ENCODE results near the gene FEZF1.

The FEZF1 gene

GRCh38 chr7:122304319-122304975 lies at the start of gene FEZF1:
Gene FEZF1 (minus strand): TSS chr7:122304750. CDS start chr7:122304437, 313 bp downstream.
- Histone ChIP-seq H3K36me3 (ENCODE audit: control insufficient read depth in 2 of 2, insufficient read depth in 2 of 2, low read length in 2 of 2) (no peaks in the 10 kb centered on the region), H3K9ac (ENCODE audit: low read depth in 1 of 2, low read length in 2 of 2) (no peak within 1 kb of the TSS), H3K27ac (ENCODE audit: low read depth in 2 of 2, low read length in 2 of 2) (no peak within 1 kb of the TSS), H3K4me3 (ENCODE audit: low read length in 2 of 2) (peak within 1 kb of the TSS; percentile 54 to 60), H3K9me3 (ENCODE audit: control insufficient read depth in 2 of 2, low read length in 2 of 2) (peaks cover 0 to 2% of the 10 kb centered on the region in 2 donors), H3K4me1 (ENCODE audit: control insufficient read depth in 2 of 2, insufficient read depth in 2 of 2, low read length in 2 of 2) (peaks cover 6 to 9% of the 10 kb centered on the region in 2 donors), H3K27me3 (ENCODE audit: control insufficient read depth in 2 of 2, insufficient read depth in 2 of 2, low read length in 2 of 2) (peaks cover 73 to 90% of the 10 kb centered on the region in 2 donors)

- H3K36me3 ChIP-seq (ENCODE audit: control insufficient read depth in 2 of 2, insufficient read depth in 2 of 2, low read length in 2 of 2) = no peaks in the 10 kb centered on the region
- no peaks in the 10 kb centered on the region for H3K9me3 ChIP-seq (ENCODE audit: control insufficient read depth in 2 of 2, low read length in 2 of 2)
- H3K4me3 ChIP-seq (ENCODE audit: low read length in 2 of 2) = no peak overlapping the region
- H3K9ac ChIP-seq (ENCODE audit: low read depth in 1 of 2, low read length in 2 of 2) = no peak overlapping the region
- H3K27ac ChIP-seq (ENCODE audit: low read depth in 2 of 2, low read length in 2 of 2) = no peak overlapping the region
- no peaks in the 10 kb centered on the region for H3K27me3 ChIP-seq (ENCODE audit: control insufficient read depth in 2 of 2, insufficient read depth in 2 of 2, low read length in 2 of 2)
- no peaks in the 10 kb centered on the region for H3K4me1 ChIP-seq (ENCODE audit: control insufficient read depth in 2 of 2, insufficient read depth in 2 of 2, low read length in 2 of 2)
These were observed 47.9 kb upstream of the FEZF1 start for GRCh38 chr7:122352454-122352853.

DNA sequence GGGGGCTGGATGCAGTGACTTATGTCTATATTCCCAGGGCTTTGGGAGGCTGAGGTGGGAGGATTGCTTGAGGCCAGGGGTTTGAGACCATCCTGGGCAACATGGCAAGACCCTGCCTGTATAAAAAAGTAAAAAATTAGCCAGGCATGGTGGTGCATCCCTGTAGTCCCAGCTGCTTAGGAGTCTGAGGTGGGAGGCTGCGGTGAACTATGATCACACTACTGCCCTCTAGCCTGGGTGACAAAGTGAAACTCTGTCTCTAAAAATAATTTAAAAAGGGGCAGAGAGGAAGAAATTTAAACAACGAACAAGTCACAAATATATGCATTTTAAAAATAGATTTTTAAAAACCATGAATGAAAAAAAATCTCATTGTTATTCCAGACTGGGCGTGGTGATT lies 46.2 kb upstream of the FEZF1 start:
- H3K36me3 ChIP-seq (ENCODE audit: control insufficient read depth in 2 of 2, insufficient read depth in 2 of 2, low read length in 2 of 2) = no peaks in the 10 kb centered on the region
- H3K27ac ChIP-seq (ENCODE audit: low read depth in 2 of 2, low read length in 2 of 2) = no peak overlapping the region
- H3K9me3 ChIP-seq (ENCODE audit: control insufficient read depth in 2 of 2, low read length in 2 of 2) = no peaks in the 10 kb centered on the region
- H3K4me3 ChIP-seq (ENCODE audit: low read length in 2 of 2) = no peak overlapping the region
- H3K4me1 ChIP-seq (ENCODE audit: control insufficient read depth in 2 of 2, insufficient read depth in 2 of 2, low read length in 2 of 2) = no peaks in the 10 kb centered on the region
- H3K27me3 ChIP-seq (ENCODE audit: control insufficient read depth in 2 of 2, insufficient read depth in 2 of 2, low read length in 2 of 2) = no peaks in the 10 kb centered on the region
- H3K9ac ChIP-seq (ENCODE audit: low read depth in 1 of 2, low read length in 2 of 2) = no peak overlapping the region

DNA sequence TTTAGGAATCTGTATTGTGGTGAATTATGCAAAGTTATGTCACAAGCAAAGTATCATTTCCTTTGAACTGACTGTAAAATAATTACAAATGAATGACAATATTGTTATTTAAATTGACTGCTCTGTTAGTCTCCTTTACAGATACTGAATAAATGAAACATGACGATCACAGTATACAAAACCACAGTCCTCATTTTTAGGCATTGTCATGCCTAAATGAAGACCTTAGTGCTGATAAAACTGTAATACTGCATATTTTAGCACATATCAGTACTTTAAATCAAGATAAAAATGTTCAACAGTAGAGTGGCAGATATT lies 39.7 kb upstream of the FEZF1 start:
- Histone ChIP-seq H3K4me1 (ENCODE audit: control insufficient read depth in 2 of 2, insufficient read depth in 2 of 2, low read length in 2 of 2) (no peaks in the 10 kb centered on the region), H3K4me3 (ENCODE audit: low read length in 2 of 2) (no peak overlapping the region), H3K9ac (ENCODE audit: low read depth in 1 of 2, low read length in 2 of 2) (no peak overlapping the region), H3K27ac (ENCODE audit: low read depth in 2 of 2, low read length in 2 of 2) (no peak overlapping the region), H3K27me3 (ENCODE audit: control insufficient read depth in 2 of 2, insufficient read depth in 2 of 2, low read length in 2 of 2) (no peaks in the 10 kb centered on the region), H3K36me3 (ENCODE audit: control insufficient read depth in 2 of 2, insufficient read depth in 2 of 2, low read length in 2 of 2) (no peaks in the 10 kb centered on the region), H3K9me3 (ENCODE audit: control insufficient read depth in 2 of 2, low read length in 2 of 2) (no peaks in the 10 kb centered on the region)

GRCh38 chr7:122343601-122344302 lies 39.2 kb upstream of the FEZF1 start:
- Histone ChIP-seq H3K9ac (ENCODE audit: low read depth in 1 of 2, low read length in 2 of 2) (no peak overlapping the region), H3K9me3 (ENCODE audit: control insufficient read depth in 2 of 2, low read length in 2 of 2) (no peaks in the 10 kb centered on the region), H3K4me1 (ENCODE audit: control insufficient read depth in 2 of 2, insufficient read depth in 2 of 2, low read length in 2 of 2) (no peaks in the 10 kb centered on the region), H3K27ac (ENCODE audit: low read depth in 2 of 2, low read length in 2 of 2) (no peak overlapping the region), H3K27me3 (ENCODE audit: control insufficient read depth in 2 of 2, insufficient read depth in 2 of 2, low read length in 2 of 2) (no peaks in the 10 kb centered on the region), H3K36me3 (ENCODE audit: control insufficient read depth in 2 of 2, insufficient read depth in 2 of 2, low read length in 2 of 2) (no peaks in the 10 kb centered on the region), H3K4me3 (ENCODE audit: low read length in 2 of 2) (no peak overlapping the region)

DNA sequence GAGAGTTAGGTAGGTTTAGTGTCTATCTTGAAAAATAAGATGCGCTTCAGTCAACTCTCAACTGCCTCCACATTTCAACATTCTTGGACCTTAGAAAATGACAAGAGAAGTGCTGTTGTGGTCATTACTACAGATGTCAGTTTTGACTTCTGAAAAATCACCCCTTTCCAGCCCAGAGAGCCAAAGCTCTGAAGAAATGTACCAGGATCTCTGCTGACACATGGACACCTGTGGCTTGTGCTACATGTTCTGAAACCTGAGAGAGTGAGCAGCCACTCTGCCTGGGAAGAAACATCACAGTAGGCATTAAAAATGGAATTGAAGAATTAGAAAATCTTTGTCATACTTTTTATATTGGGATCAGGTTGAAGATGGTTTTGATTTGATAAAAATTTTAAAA lies 35.9 kb upstream of the FEZF1 start:
- no peak overlapping the region for H3K4me3 ChIP-seq (ENCODE audit: low read length in 2 of 2)

GRCh38 chr7:122339145-122339904 lies 34.8 kb upstream of the FEZF1 start:
- Histone ChIP-seq H3K9me3 (ENCODE audit: control insufficient read depth in 2 of 2, low read length in 2 of 2) (no peaks in the 10 kb centered on the region), H3K27ac (ENCODE audit: low read depth in 2 of 2, low read length in 2 of 2) (no peak overlapping the region), H3K9ac (ENCODE audit: low read depth in 1 of 2, low read length in 2 of 2) (no peak overlapping the region), H3K4me3 (ENCODE audit: low read length in 2 of 2) (no peak overlapping the region), H3K4me1 (ENCODE audit: control insufficient read depth in 2 of 2, insufficient read depth in 2 of 2, low read length in 2 of 2) (no peaks in the 10 kb centered on the region), H3K36me3 (ENCODE audit: control insufficient read depth in 2 of 2, insufficient read depth in 2 of 2, low read length in 2 of 2) (no peaks in the 10 kb centered on the region), H3K27me3 (ENCODE audit: control insufficient read depth in 2 of 2, insufficient read depth in 2 of 2, low read length in 2 of 2) (no peaks in the 10 kb centered on the region)

More for the DNA sequence above, 35.9 kb upstream of the FEZF1 start:
- Histone ChIP-seq H3K9ac (ENCODE audit: low read depth in 1 of 2, low read length in 2 of 2) (no peak overlapping the region), H3K27me3 (ENCODE audit: control insufficient read depth in 2 of 2, insufficient read depth in 2 of 2, low read length in 2 of 2) (no peaks in the 10 kb centered on the region), H3K27ac (ENCODE audit: low read depth in 2 of 2, low read length in 2 of 2) (no peak overlapping the region), H3K9me3 (ENCODE audit: control insufficient read depth in 2 of 2, low read length in 2 of 2) (no peaks in the 10 kb centered on the region), H3K36me3 (ENCODE audit: control insufficient read depth in 2 of 2, insufficient read depth in 2 of 2, low read length in 2 of 2) (no peaks in the 10 kb centered on the region), H3K4me1 (ENCODE audit: control insufficient read depth in 2 of 2, insufficient read depth in 2 of 2, low read length in 2 of 2) (no peaks in the 10 kb centered on the region)

GRCh38 chr7:122337011-122337410 lies 32.5 kb upstream of the FEZF1 start:
- no peak overlapping the region for H3K9ac ChIP-seq (ENCODE audit: low read depth in 1 of 2, low read length in 2 of 2)
- no peak overlapping the region for H3K27ac ChIP-seq (ENCODE audit: low read depth in 2 of 2, low read length in 2 of 2)
- no peaks in the 10 kb centered on the region for H3K4me1 ChIP-seq (ENCODE audit: control insufficient read depth in 2 of 2, insufficient read depth in 2 of 2, low read length in 2 of 2)
- H3K9me3 ChIP-seq (ENCODE audit: control insufficient read depth in 2 of 2, low read length in 2 of 2) = no peaks in the 10 kb centered on the region
- no peaks in the 10 kb centered on the region for H3K36me3 ChIP-seq (ENCODE audit: control insufficient read depth in 2 of 2, insufficient read depth in 2 of 2, low read length in 2 of 2)
- H3K4me3 ChIP-seq (ENCODE audit: low read length in 2 of 2) = no peak overlapping the region
- H3K27me3 ChIP-seq (ENCODE audit: control insufficient read depth in 2 of 2, insufficient read depth in 2 of 2, low read length in 2 of 2) = no peaks in the 10 kb centered on the region

DNA sequence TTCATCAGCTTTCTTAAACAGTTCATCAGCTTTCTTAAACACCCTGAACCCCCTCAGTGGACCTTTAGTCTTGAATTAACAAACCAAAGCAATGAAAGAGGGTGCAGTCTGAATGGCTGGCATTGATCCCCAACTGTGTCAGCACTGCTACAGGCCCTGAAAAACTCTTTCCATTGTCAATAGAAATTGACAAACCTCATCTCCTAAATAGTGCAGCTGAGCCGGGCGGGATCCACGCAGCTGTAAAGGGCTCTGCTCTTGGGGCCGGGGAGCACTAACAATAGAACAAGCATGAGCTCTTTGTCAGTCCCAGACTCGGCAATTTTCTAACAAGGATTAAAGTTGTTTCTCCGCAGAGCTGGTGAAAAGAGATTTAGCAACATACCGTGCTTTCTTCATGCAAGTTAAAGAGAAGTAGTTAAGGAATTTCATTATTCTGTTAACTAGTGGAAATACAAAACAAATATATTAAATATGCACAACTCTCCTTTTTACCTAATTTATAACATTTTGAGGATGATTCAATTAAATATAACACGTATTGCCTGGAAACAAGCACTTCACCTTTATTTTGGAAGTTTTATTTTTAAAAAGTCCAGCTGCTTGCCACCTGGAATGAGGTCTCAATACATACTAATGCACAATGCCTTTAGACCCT lies 24.7 kb upstream of the FEZF1 start:
- no peak overlapping the region for H3K4me3 ChIP-seq (ENCODE audit: low read length in 2 of 2)

DNA sequence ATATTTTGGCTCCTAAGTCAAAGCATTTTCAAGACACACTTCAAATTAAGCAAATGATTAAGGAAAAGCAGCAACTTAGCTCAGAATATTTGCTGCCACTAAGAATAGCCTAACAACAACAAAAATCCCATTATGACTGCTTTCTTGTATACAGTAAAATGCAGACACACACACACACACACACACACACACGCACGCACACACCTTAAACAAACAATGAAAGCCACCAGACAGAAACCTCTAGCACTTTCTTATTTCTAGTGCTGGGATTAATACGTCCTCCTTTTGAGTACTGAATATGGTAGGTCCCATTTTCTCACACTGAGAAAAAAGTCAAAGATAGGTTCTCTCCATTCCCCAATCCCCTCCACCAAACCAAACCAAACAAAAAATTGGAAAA lies 23.4 kb upstream of the FEZF1 start:
- H3K27me3 ChIP-seq (ENCODE audit: control insufficient read depth in 2 of 2, insufficient read depth in 2 of 2, low read length in 2 of 2) = no peaks in the 10 kb centered on the region

More for the DNA sequence above, 24.7 kb upstream of the FEZF1 start:
- H3K9ac ChIP-seq (ENCODE audit: low read depth in 1 of 2, low read length in 2 of 2) = no peak overlapping the region
- H3K27ac ChIP-seq (ENCODE audit: low read depth in 2 of 2, low read length in 2 of 2) = no peak overlapping the region
- H3K9me3 ChIP-seq (ENCODE audit: control insufficient read depth in 2 of 2, low read length in 2 of 2) = no peaks in the 10 kb centered on the region
- no peaks in the 10 kb centered on the region for H3K36me3 ChIP-seq (ENCODE audit: control insufficient read depth in 2 of 2, insufficient read depth in 2 of 2, low read length in 2 of 2)
- no peaks in the 10 kb centered on the region for H3K4me1 ChIP-seq (ENCODE audit: control insufficient read depth in 2 of 2, insufficient read depth in 2 of 2, low read length in 2 of 2)
- H3K27me3 ChIP-seq (ENCODE audit: control insufficient read depth in 2 of 2, insufficient read depth in 2 of 2, low read length in 2 of 2) = no peaks in the 10 kb centered on the region

More for the DNA sequence above, 23.4 kb upstream of the FEZF1 start:
- Histone ChIP-seq H3K4me1 (ENCODE audit: control insufficient read depth in 2 of 2, insufficient read depth in 2 of 2, low read length in 2 of 2) (no peaks in the 10 kb centered on the region), H3K27ac (ENCODE audit: low read depth in 2 of 2, low read length in 2 of 2) (no peak overlapping the region), H3K9me3 (ENCODE audit: control insufficient read depth in 2 of 2, low read length in 2 of 2) (no peaks in the 10 kb centered on the region), H3K4me3 (ENCODE audit: low read length in 2 of 2) (no peak overlapping the region), H3K9ac (ENCODE audit: low read depth in 1 of 2, low read length in 2 of 2) (no peak overlapping the region), H3K36me3 (ENCODE audit: control insufficient read depth in 2 of 2, insufficient read depth in 2 of 2, low read length in 2 of 2) (no peaks in the 10 kb centered on the region)
